A172 (cell line): ENCODE results near the gene PTGR3. TPM values are rescaled to one million over a fixed set of nuclear protein-coding genes. Genes with fewer than 3 reads are reported as not detected.

Experiments
- DNase-seq: peaks from one replicate; pipeline ENCODE4 v3.0.0-alpha.2; 2015; ENCODE audit warnings: low spot score
- total RNA-seq: library from RNA; depleted of rRNA; stranded (reverse); fragments of >200 nt; shearing (Covaris generic); gene quantifications from 2 replicates; pipeline ENCODE4 v1.2.3, GENCODE V29; 2014; rRNA removed

PTGR3 gene
- total RNA-seq: 7.6 and 7.9 TPM in 2 replicates

GRCh38 chr18:75209129-75209950 is at the start of gene PTGR3:
TSS of gene PTGR3 (minus strand) at chr18:75209139. CDS start at chr18:75209058, 81 bp downstream.
- DNase-seq: peak; percentile 59

DNA sequence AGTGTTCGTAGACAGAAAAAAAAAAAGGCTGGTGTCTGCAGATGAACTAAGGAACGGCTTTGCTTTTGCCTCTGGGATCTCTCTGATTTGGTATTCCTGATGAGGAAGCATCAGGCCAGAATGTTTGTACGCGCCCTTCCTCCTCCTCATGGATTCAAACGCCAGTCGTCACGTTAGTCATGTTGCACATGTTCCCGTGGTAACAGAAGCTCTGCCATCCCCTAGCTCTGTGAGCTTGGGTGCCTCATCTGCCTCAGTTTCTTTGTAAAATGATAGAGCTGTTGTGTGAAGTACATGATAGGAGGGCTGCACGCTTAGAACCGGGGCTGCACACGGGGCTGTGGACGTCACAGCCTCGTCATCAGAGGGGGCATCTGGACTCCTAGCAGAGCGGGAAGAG is 48.7 kb upstream of the PTGR3 start:
- DNase-seq: no peak

DNA sequence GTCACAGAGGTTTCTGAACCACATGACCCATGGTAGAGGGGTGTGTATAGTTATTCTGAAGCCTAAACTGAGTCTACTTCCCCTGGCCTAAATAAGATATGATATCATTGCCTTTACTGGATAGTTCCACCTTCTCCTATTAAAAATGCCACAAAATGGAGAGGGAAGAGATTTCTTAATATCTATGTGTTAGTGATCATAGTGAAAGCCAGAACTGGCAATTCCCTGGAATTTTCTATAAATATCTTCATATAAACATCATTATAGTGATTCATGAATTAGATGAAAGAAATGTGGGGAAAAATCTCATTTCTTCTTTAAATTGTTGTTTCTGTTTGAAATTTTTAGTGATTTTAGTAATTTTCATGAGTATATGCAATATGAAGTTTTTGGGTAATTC is 47.4 kb upstream of the PTGR3 start:
- DNase-seq: no peak

GRCh38 chr18:75255094-75255493 is 46.2 kb upstream of the PTGR3 start:
- no peak for DNase-seq

DNA sequence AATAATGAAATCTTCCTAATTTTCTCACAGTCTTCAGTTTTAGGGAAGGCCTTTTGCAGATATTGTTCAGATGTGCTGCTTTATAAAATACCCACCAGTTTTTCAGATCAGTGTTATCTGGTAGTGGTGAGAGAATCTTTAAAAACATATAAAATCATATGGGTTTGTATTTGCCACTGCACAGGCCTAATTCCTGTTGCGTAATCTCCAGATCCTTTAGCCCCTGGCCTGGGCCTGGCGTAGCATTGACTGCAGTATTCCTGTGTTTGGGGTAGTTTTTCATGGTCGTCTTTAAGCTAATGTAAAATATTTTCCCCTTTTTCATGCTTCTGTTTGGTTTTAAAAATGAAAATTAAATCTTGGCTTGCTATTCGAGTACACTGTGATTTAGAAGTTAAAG is 44.8 kb upstream of the PTGR3 start:
- DNase-seq: no peak

DNA sequence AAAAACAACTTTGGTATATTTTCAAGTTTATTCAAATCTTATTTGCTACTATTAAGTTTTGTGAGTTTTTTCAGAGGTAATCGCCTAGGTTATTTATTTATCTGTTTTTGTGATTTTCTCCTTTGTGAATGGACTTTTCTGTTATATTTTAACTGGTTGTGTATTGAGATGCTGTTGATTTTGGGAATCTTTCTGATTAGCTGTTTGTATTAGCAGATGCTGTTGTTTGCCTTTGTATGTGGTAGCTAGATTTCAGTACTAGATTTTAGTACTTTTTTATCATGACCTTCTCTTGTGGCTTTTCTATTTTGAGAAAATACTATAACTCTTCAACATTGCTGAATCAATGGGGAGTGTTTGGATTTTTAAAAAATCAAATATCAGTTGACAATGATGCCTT is 44.1 kb upstream of the PTGR3 start:
- DNase-seq: no peak

DNA sequence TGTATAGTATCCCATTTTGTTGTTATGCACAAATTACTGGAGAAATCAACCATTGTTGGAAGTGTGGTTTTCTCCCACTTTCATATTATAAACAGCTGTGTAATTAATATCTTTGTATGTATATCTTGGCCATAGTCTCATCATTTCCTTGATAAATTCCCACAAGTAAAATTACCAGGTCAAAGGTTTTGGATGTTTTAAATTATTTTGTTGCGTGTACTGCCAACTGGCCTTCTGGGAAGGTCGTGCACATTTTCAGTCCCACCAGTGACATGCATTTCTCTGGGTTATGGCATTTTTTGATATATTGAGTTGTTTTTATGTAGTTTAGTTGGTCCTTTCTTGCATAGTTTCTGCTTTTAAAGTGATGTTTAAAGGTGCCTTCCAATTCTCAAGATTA is 43.2 kb upstream of the PTGR3 start:
- DNase-seq: no peak

GRCh38 chr18:75251466-75251865 is 42.5 kb upstream of the PTGR3 start:
- no peak for DNase-seq

GRCh38 chr18:75250471-75250821 is 41.5 kb upstream of the PTGR3 start:
- no peak for DNase-seq

GRCh38 chr18:75249672-75250470 is 40.9 kb upstream of the PTGR3 start:
- DNase-seq: no peak

GRCh38 chr18:75249175-75249518 is 40.2 kb upstream of the PTGR3 start:
- DNase-seq: no peak

DNA sequence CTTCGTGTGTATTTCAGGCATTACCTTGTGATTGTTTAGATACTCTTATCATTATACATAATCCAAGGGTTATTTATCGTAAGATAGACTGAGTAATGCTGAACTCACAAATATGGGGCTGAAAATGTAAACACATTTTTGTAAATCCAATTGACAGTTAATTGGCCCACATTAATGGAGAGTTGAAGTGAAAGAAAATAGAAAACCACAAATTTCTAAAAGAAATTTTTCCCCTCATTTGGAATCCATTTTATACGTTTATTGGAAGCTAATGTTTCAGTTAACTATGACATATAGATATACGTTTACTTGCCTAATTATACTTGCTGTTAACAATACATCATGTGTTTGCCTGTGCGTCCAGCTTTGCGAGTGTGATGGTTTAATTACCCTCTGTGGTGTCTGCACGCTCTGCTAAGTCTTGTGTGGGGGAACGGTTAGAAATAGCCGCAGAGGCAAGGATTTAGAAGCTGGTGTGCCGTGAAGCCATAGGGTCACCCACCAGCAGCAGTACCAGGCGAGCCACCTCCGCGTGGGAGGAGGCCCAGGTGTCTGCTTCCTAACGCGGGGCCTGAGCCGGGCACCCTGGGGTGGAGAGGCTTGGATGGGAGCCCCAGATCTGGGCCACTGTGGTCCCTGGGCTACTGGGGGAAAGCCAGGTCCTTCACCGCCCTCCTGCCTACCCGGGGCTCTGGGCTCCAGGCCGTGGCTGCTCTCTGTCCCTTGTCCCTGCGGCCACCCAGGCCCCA is 39.7 kb upstream of the PTGR3 start:
- no peak for DNase-seq

DNA sequence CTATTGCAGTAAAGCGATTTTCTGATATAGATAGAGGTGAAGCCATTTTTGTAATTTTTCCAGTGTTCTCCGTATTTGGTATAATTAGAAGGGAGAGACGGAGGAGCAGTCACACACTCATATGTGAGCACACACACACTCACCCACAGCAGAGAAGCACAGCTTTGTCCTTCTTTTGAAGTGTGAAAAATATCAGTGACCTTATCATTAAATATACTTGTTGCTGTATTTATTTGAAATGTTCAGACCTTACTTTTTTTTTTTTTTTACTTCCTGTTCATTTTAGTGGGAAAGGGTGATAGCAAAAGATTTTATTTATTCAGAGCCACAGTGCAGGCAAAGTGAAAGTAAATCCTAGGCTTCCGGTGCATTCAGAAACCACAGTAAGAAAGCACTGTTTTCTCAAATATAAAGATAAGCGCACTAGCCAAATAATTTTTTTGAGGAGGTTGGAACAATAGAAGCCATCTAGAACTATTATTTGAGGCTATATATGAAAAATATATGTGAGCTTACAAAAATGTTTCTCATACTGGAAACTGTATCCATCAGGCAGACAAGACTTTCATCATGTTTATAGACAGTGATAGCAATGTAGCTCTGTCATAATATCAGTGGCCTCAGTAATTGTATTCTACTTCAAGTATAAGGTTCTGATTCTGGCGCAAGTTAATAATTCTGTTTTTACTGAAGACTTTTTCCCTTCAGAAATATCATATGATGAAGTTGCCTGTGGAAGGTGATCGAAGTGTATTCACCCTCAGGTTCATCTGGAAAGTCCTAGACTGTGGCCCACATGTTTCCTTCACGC is 38.9 kb upstream of the PTGR3 start:
- DNase-seq: peak; percentile 27

- no peak for DNase-seq
These were observed 38.0 kb upstream of the PTGR3 start for GRCh38 chr18:75246721-75247610.

DNA sequence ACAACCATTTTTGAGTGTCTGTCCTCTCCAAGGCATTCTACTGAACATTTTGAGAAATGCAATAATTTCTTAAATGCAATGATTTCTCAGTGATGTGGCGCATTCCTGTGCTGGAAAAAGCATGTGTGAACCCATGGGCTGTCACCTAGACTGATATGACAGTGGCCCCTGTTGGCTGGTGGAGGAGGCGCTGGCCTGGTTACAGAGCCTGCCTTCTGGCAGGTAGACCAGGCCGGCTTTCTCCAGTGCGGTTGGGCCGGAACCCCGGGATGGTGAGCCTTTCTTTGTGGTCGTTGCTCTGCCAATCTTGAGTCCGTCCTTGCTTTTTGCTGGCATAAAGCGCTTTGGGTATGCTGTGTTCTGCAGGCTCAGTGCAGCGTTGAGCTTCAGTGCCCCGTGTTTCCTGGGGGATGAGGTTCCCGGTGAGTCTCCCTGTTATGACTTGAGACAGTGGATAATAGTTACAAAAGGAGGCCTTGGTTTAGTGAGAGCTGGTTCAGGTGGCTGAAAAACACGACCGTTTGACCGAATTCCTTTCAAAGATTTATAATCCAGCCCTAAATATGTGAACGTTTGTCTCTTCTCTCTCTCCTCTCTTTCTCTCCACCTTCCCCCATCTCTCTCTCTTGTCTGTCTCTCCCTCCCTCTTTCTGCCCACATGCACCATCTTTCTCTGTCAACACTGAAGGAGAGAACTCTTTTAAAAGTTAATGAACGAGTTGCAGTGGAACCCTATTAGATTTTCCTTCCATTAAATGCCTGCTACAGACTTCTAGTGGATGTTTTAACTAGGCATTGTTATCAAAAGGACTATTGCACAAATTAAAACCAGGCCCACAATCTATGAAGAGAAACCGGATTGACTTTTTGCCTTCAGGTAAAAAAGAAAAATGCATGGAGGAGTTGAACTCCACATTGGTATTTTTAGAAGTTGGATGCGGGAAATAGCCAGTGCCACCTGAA is 35.7 kb upstream of the PTGR3 start:
- DNase-seq: no peak

- DNase-seq: no peak
These were observed 32.8 kb upstream of the PTGR3 start for GRCh38 chr18:75241705-75242104.

DNA sequence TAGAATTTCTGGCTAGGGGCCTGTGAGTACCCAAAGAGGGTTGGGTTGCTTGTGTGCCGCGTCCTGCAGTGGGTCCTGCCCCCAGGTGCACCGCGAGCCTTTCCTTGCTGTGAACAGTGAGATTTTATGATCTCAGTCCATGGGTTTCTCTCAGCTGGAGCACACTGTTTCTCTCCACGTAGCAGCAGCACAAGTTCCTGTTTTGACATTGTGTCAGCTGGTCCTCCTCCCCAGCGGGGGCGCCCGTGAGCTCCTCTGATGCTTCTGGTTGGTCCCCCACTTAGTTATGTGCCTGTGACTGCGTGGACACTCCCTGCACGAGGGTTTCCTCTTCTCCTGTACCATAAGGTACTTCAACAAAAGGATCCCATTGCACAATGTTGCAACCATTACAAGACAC is 31.5 kb upstream of the PTGR3 start:
- DNase-seq: no peak

DNA sequence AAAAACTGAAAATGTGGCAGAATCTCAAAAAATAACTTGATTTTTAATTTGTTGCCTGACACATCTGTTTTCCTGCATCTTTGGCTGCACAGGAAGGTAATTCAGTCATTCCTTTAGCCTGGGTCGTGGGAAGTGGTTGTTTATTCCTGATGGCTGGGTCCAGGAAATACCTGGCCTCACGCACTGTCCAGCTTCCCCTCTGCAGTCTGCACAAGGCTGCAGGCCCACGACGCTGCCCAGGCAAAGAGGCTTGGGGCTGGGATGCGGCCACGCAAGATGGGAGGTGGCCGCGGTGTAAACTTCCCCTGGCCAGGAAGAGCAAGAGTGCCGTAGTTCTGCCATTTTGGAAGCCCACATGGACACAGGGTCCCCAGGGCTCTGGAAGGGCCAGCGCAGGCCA is 29.8 kb upstream of the PTGR3 start:
- DNase-seq: no peak

GRCh38 chr18:75238100-75238499 is 29.2 kb upstream of the PTGR3 start:
- DNase-seq: no peak
